Peyer's patch (tissue), 4 donors: Measurements from ENCODE around the gene FGF12. TPM values are rescaled to one million over a fixed set of nuclear protein-coding genes. Genes with fewer than 3 reads are reported as not detected.

Experiments used
- DNase-seq, 3 donors: peaks; one replicate each; pipeline ENCODE4 v3.0.0-alpha.2; 2017 to 2019
- H3K27ac ChIP-seq, 4 donors: fragments of 200-600 bp; sonication (generic); one replicate each; pipeline ENCODE4 v1.5.1; 2016 to 2019
- H3K27me3 ChIP-seq, 2 donors: fragments of 200-600 bp; sonication (generic); one replicate each; pipeline ENCODE4 v1.5.1; 2019
- H3K36me3 ChIP-seq, 3 donors: fragments of 200-600 bp; sonication (generic); one replicate each; pipeline ENCODE4 v1.5.1; 2016 to 2019
- H3K4me1 ChIP-seq, 4 donors: fragments of 200-600 bp; sonication (generic); one replicate each; pipeline ENCODE4 v1.5.1; 2016 to 2019
- H3K4me3 ChIP-seq, 4 donors: fragments of 200-600 bp; sonication (generic); 1 replicate in 3 of 4; 2 replicates in 1 of 4; pipeline ENCODE4 v1.5.1; 2016 to 2019; ENCODE audit warnings: mild to moderate bottlenecking in 1 of 4
- H3K9me3 ChIP-seq, 4 donors: fragments of 200-600 bp; sonication (generic); one replicate each; pipeline ENCODE4 v1.5.1; 2016 to 2019; ENCODE audit warnings: mild to moderate bottlenecking in 1 of 4
- CTCF ChIP-seq, 6 experiments: fragments of 450-650 bp in 4 of 6; fragments of 200-600 bp in 2 of 6; sonication (generic) in 1 of 6; IDR thresholded peaks; one replicate each; pipeline ENCODE4 v1.5.1; 2017 to 2019; ENCODE audit warnings: antibody characterized with exemption in 6 of 6, mild to moderate bottlenecking in 3 of 6, moderate library complexity in 1 of 6
- POLR2A ChIP-seq, 2 donors: fragments of 450-650 bp; IDR thresholded peaks; one replicate each; pipeline ENCODE4 v1.5.1; 2017; ENCODE audit warnings: antibody characterized with exemption in 2 of 2, mild to moderate bottlenecking in 2 of 2, moderate library complexity in 2 of 2
- total RNA-seq, 4 donors: library from RNA; depleted of rRNA; stranded (reverse); fragments of >200 nt; gene quantifications; one replicate each; pipeline ENCODE4 v1.1.0, GENCODE V29; 2016

FGF12 gene
- total RNA-seq, 4 donors from 2014 or later, result 0.47 TPM; not detected in 3

- Histone ChIP-seq H3K27me3 (no peaks in the 10 kb centered on the region), H3K4me1 (no peaks in the 10 kb centered on the region), H3K4me3 (no peak overlapping the region), H3K9me3 (no peaks in the 10 kb centered on the region), H3K36me3 (no peaks in the 10 kb centered on the region), H3K27ac (no peak overlapping the region)
- TF ChIP-seq CTCF (IDR thresholded peaks at IDR 0.05) (no peak), POLR2A (IDR thresholded peaks at IDR 0.05) (no peak)
- no peak for DNase-seq
Measured at GRCh38 chr3:192332386-192333291, 394.7 kb downstream of the FGF12 start.

- H3K27me3 ChIP-seq, result no peaks in the 10 kb centered on the region
- TF ChIP-seq CTCF (IDR thresholded peaks at IDR 0.05), result no peak
- no peak for TF ChIP-seq POLR2A (IDR thresholded peaks at IDR 0.05)
- no peaks in the 10 kb centered on the region for H3K4me1 ChIP-seq
- H3K27ac ChIP-seq, result no peak overlapping the region
- DNase-seq, result no peak
- H3K36me3 ChIP-seq, result no peaks in the 10 kb centered on the region
- no peaks in the 10 kb centered on the region for H3K9me3 ChIP-seq
- peak overlapping the region in 2 of 4 donors; percentile 5 to 29 for H3K4me3 ChIP-seq
Measured at GRCh38 chr3:192331749-192332385, 395.5 kb downstream of the FGF12 start.

GRCh38 chr3:192326656-192327055 is 400.7 kb downstream of the FGF12 start:
- TF ChIP-seq CTCF (IDR thresholded peaks at IDR 0.05) (no peak), POLR2A (IDR thresholded peaks at IDR 0.05) (no peak)
- no peak for DNase-seq
- Histone ChIP-seq H3K27ac (no peak overlapping the region), H3K9me3 (no peaks in the 10 kb centered on the region), H3K27me3 (no peaks in the 10 kb centered on the region), H3K4me3 (no peak overlapping the region), H3K4me1 (no peaks in the 10 kb centered on the region), H3K36me3 (no peaks in the 10 kb centered on the region)

GRCh38 chr3:192317564-192317963 is 409.8 kb downstream of the FGF12 start:
- Histone ChIP-seq H3K27ac (no peak overlapping the region), H3K36me3 (no peaks in the 10 kb centered on the region), H3K4me1 (no peaks in the 10 kb centered on the region), H3K27me3 (no peaks in the 10 kb centered on the region), H3K4me3 (no peak overlapping the region), H3K9me3 (no peaks in the 10 kb centered on the region)
- DNase-seq, result no peak
- TF ChIP-seq CTCF (IDR thresholded peaks at IDR 0.05), result no peak
- no peak for TF ChIP-seq POLR2A (IDR thresholded peaks at IDR 0.05)

- Histone ChIP-seq H3K36me3 (no peaks in the 10 kb centered on the region), H3K4me1 (no peaks in the 10 kb centered on the region), H3K4me3 (no peak overlapping the region), H3K27me3 (no peaks in the 10 kb centered on the region), H3K9me3 (no peaks in the 10 kb centered on the region), H3K27ac (no peak overlapping the region)
- DNase-seq, result no peak
- TF ChIP-seq POLR2A (IDR thresholded peaks at IDR 0.05) (no peak), CTCF (IDR thresholded peaks at IDR 0.05) (no peak)
Measured at GRCh38 chr3:192313605-192314004, 413.7 kb downstream of the FGF12 start.
